Right atrium auricular region (tissue), 2 donors: ENCODE results near the gene ABTB1. TPM values are rescaled to one million over a fixed set of nuclear protein-coding genes. Genes with fewer than 3 reads are reported as not detected.

Experiments used
- DNase-seq: peaks from one replicate; pipeline ENCODE4 v3.0.0-alpha.2; 2019; ENCODE audit warnings: low spot score
- H3K27ac ChIP-seq, 2 donors: fragments of 200-600 bp; sonication (generic); 1 replicate in 1 of 2; 2 replicates in 1 of 2; pipeline ENCODE4 v1.5.1; 2016 to 2019
- H3K27me3 ChIP-seq, 2 donors: fragments of 200-600 bp; sonication (generic); one replicate each; pipeline versions ENCODE4 v1.5.1 to v1.6.0; 2017 to 2019
- H3K36me3 ChIP-seq: fragments of 200-600 bp; sonication (generic); one replicate; pipeline ENCODE4 v1.5.1; 2016
- H3K4me1 ChIP-seq, 2 donors: fragments of 200-600 bp; sonication (generic); one replicate each; pipeline versions ENCODE4 v1.5.1 to v1.6.0; 2017 to 2019
- H3K4me3 ChIP-seq, 2 donors: fragments of 200-600 bp; sonication (generic); 1 replicate in 1 of 2; 2 replicates in 1 of 2; pipeline ENCODE4 v1.5.1; 2017 to 2019; ENCODE audit warnings: mild to moderate bottlenecking in 1 of 2, moderate library complexity in 1 of 2
- H3K9me3 ChIP-seq, 2 donors: fragments of 200-600 bp; sonication (generic); one replicate each; pipeline ENCODE4 v1.5.1; 2019
- total RNA-seq, 2 donors: library from RNA; depleted of rRNA; stranded (reverse); fragments of >200 nt; gene quantifications; one replicate each; pipeline ENCODE4 v1.1.0, GENCODE V29; 2016
- TF ChIP-seq, protein P1 (sequence below), 2 donors: fragments of 200-600 bp; sonication (generic); IDR thresholded peaks; one replicate each; pipeline ENCODE4 v1.5.1; 2019; ENCODE audit warnings: antibody characterized with exemption in 2 of 2

The ABTB1 gene
- total RNA-seq: 10 to 100 TPM; 14.9 to 16.9 TPM

DNA sequence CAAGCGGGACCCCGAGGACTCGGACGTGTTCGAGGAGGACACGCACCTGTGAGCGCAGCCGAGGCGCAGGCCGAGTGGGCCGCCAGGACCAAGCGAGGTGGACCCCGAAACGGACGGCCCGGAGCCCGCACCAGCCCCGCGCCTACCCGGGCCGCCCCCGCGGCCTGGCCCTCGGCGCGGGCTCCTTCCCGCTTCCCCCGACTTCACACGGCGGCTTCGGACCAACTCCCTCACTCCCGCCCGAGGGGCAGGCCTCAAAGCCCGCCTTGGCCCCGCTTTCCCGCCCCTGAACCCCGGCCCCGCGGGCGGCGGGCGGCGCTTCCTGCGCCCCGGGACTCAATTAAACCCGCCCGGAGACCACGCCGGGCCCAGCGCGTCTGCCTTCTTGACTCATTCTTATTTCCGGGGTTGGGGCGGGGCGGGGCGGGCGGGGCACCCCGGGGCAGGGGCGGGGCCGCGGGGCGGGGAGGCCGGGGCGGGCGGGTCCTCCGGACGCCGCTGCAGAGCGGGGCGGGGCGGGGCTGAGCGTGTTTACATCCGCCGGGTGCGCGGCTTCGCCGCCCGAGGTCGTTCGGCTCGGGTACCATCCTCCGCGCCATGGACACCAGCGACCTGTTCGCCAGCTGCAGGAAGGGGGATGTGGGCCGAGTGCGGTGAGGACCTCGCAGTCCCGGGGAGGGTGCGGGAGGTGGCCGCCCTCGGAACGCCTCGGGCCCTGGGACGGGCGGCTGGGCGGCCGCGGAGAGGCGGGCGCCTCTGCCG lies at the start of gene ABTB1:
ABTB1 (plus strand) TSS at position 524 of the 762 bp plus-strand sequence; CDS start at position 598, 74 bp downstream.
- Histone ChIP-seq H3K36me3 (peaks cover 12% of the 10 kb centered on the region), H3K4me1 (peaks cover 0 to 39% of the 10 kb centered on the region in 2 donors), H3K9me3 (no peaks in the 10 kb centered on the region), H3K27me3 (no peaks in the 10 kb centered on the region), H3K4me3 (peak within 1 kb of the TSS; percentile 88 to 92), H3K27ac (peak within 1 kb of the TSS; percentile 89 to 91)
- TF ChIP-seq, protein P1, sequence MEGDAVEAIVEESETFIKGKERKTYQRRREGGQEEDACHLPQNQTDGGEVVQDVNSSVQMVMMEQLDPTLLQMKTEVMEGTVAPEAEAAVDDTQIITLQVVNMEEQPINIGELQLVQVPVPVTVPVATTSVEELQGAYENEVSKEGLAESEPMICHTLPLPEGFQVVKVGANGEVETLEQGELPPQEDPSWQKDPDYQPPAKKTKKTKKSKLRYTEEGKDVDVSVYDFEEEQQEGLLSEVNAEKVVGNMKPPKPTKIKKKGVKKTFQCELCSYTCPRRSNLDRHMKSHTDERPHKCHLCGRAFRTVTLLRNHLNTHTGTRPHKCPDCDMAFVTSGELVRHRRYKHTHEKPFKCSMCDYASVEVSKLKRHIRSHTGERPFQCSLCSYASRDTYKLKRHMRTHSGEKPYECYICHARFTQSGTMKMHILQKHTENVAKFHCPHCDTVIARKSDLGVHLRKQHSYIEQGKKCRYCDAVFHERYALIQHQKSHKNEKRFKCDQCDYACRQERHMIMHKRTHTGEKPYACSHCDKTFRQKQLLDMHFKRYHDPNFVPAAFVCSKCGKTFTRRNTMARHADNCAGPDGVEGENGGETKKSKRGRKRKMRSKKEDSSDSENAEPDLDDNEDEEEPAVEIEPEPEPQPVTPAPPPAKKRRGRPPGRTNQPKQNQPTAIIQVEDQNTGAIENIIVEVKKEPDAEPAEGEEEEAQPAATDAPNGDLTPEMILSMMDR (IDR thresholded peaks at IDR 0.05): no peak
- peak; percentile 80 for DNase-seq

DNA sequence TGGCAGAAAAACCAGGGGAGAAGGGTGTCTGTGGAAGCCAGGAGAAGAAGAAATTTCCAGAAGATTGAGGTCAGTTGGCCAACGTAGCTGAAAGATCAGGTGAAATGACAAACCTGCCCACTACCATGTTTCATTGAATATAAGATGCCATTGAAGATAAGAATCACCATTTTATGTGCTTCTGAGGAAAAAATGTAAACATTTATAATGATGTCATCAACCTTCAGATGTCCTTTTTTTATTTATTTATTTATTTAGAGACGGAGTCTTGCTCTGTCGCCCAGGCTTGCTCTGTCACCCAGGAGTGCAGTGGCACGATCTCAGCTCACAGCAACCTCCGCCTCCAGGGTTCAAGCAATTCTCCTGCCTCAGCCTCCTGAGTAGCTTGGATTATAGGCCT lies 48.7 kb upstream of the ABTB1 start:
- no peak for DNase-seq
- Histone ChIP-seq H3K27me3 (no peaks in the 10 kb centered on the region), H3K36me3 (no peaks in the 10 kb centered on the region), H3K4me1 (no peaks in the 10 kb centered on the region), H3K9me3 (no peaks in the 10 kb centered on the region), H3K27ac (no peak overlapping the region), H3K4me3 (no peak overlapping the region)
- TF ChIP-seq, protein P1 (IDR thresholded peaks at IDR 0.05): no peak

DNA sequence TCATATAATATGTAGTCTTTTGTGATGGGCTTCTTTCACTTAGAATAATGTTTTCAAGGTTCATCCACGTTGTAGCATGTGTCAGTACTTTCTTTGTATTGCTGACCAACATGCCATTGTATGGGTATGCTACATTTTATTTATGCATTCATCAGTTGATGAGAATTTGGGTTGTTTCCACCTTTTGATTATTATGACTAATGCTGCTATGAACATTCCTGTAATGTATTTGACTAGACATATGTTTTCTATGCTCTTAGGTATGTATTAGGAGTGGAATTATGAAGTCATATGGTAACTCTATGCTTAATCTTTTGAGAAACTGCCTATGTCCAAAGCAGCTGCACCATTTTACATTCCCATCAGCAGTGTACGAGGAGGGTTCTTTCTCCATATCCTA lies 46.9 kb upstream of the ABTB1 start:
- Histone ChIP-seq H3K4me1 (peaks cover 0 to 13% of the 10 kb centered on the region in 2 donors), H3K36me3 (no peaks in the 10 kb centered on the region), H3K27ac (no peak overlapping the region), H3K9me3 (no peaks in the 10 kb centered on the region), H3K27me3 (no peaks in the 10 kb centered on the region), H3K4me3 (no peak overlapping the region)
- TF ChIP-seq, protein P1 (IDR thresholded peaks at IDR 0.05): no peak
- no peak for DNase-seq

DNA sequence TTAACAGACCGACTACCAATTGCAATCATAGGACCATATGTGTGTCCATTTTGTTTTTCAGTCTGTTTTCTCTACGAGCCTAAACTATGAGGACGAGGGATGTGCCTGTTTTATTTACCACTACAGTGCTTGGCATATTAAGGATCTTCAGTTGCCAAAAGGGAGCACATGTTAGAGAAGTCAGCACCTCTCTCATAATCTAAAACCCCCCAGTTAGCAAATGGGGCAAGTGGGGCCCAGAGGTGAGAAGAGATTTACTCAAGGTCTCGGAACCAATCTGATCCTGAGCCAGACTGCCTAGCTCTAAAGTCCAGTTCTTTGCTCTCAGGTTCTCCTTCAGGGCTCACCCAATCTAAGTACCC lies 44.3 kb upstream of the ABTB1 start:
- no peaks in the 10 kb centered on the region for H3K27me3 ChIP-seq
- H3K27ac ChIP-seq: no peak overlapping the region
- no peak for DNase-seq
- no peaks in the 10 kb centered on the region for H3K9me3 ChIP-seq
- no peak overlapping the region for H3K4me3 ChIP-seq
- H3K4me1 ChIP-seq: peaks cover 0 to 13% of the 10 kb centered on the region in 2 donors
- TF ChIP-seq, protein P1 (IDR thresholded peaks at IDR 0.05): no peak
- H3K36me3 ChIP-seq: no peaks in the 10 kb centered on the region

DNA sequence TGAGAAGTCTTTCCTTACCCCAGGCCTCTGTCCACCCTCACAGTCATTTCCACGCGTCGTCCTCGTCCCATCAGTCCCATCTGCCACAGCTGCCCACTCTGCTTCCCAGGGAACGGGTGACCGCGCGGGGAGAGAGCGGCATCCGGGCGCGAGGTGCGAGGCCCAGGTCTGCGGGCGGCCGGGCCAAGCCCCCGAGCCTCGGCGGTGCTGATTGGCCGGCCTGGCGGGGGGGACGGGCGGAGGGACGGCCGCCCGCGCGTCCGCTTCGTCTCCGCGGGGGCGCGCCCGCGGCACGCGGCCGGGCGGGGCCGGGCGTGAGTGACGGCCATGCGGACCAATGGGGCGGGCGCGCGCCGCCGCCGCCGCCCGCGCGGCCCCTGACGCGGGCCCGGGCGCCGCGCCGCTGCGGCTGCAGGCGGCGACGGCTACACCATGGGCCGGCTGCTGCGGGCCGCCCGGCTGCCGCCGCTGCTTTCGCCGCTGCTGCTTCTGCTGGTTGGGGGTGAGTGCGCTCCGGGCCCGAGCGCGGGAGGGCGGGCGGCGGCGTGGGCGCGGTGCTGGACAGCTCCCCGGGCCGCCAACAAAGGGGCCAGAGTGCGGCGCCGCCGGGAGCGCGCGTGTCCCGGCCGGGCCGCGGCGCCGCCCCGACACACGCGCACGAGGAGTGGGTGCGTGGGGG lies 43.8 kb upstream of the ABTB1 start, which contains the start of gene PODXL2:
PODXL2 (plus strand) TSS at position 398 of the 679 bp plus-strand sequence; CDS start at position 433, 35 bp downstream.
- H3K4me1 ChIP-seq: peaks cover 0 to 13% of the 10 kb centered on the region in 2 donors
- DNase-seq: no peak
- H3K27ac ChIP-seq: no peak within 1 kb of the TSS
- no peaks in the 10 kb centered on the region for H3K27me3 ChIP-seq
- H3K36me3 ChIP-seq: no peaks in the 10 kb centered on the region
- no peaks in the 10 kb centered on the region for H3K9me3 ChIP-seq
- TF ChIP-seq, protein P1 (IDR thresholded peaks at IDR 0.05): no peak
- peak within 1 kb of the TSS; percentile 26 to 52 for H3K4me3 ChIP-seq
